ENCODE results near the gene ZNF518A.

The ZNF518A gene

GRCh38 chr10:96092999-96093767 lies 36.9 kb upstream of the ZNF518A start:
- in situ Hi-C loops (cut with MboI; ENCODE audit: low pct_unique_long_range_greater_than_20kb, low sequenced_read_pairs, unreplicated experiment): no loop called here
- TF ChIP-seq CTCF (IDR thresholded peaks at IDR 0.05; ENCODE audit: extremely low read depth, insufficient read depth, missing control alignments): no peak

GRCh38 chr10:96093948-96094347 lies 36.1 kb upstream of the ZNF518A start:
- no peak for TF ChIP-seq CTCF (IDR thresholded peaks at IDR 0.05; ENCODE audit: extremely low read depth, insufficient read depth, missing control alignments)
- in situ Hi-C loops (cut with MboI; ENCODE audit: low pct_unique_long_range_greater_than_20kb, low sequenced_read_pairs, unreplicated experiment): no loop called here
- DNase-seq (ENCODE audit: low spot score): no peak

More at GRCh38 chr10:96092999-96093767, 36.9 kb upstream of the ZNF518A start:
- DNase-seq (ENCODE audit: low spot score): no peak

- no peak for DNase-seq (ENCODE audit: low spot score)
- in situ Hi-C loops (cut with MboI; ENCODE audit: low pct_unique_long_range_greater_than_20kb, low sequenced_read_pairs, unreplicated experiment): no loop called here
- TF ChIP-seq CTCF (IDR thresholded peaks at IDR 0.05; ENCODE audit: extremely low read depth, insufficient read depth, missing control alignments): no peak
These were observed 33.1 kb upstream of the ZNF518A start for GRCh38 chr10:96096958-96097357.

GRCh38 chr10:96097865-96098264 lies 32.2 kb upstream of the ZNF518A start:
- TF ChIP-seq CTCF (IDR thresholded peaks at IDR 0.05; ENCODE audit: extremely low read depth, insufficient read depth, missing control alignments): no peak
- in situ Hi-C loops (cut with MboI; ENCODE audit: low pct_unique_long_range_greater_than_20kb, low sequenced_read_pairs, unreplicated experiment): no loop called here
- DNase-seq (ENCODE audit: low spot score): no peak

- in situ Hi-C loops (cut with MboI; ENCODE audit: low pct_unique_long_range_greater_than_20kb, low sequenced_read_pairs, unreplicated experiment): no loop called here
- no peak for TF ChIP-seq CTCF (IDR thresholded peaks at IDR 0.05; ENCODE audit: extremely low read depth, insufficient read depth, missing control alignments)
- no peak for DNase-seq (ENCODE audit: low spot score)
These were observed 22.5 kb upstream of the ZNF518A start for GRCh38 chr10:96107623-96108038.

GRCh38 chr10:96112531-96112930 lies 17.6 kb upstream of the ZNF518A start:
- TF ChIP-seq CTCF (IDR thresholded peaks at IDR 0.05; ENCODE audit: extremely low read depth, insufficient read depth, missing control alignments): no peak
- in situ Hi-C loops (cut with MboI; ENCODE audit: low pct_unique_long_range_greater_than_20kb, low sequenced_read_pairs, unreplicated experiment): no loop called here
- DNase-seq (ENCODE audit: low spot score): no peak
